Activated B cell treated with CpG ODN at 0.5 μM for 24 hours (primary cell): ENCODE data around the gene ZBTB16. TPM values are rescaled to one million over a fixed set of nuclear protein-coding genes. Genes with fewer than 3 reads are reported as not detected.

ENCODE experiments used
- ATAC-seq: fragments of 200-7000 bp; cut with Tn5 transposase; one replicate; pipeline ENCODE4 v1.10.0; 2021; ENCODE audit warnings: low read depth, mild to moderate bottlenecking, moderate library complexity
- CTCF ChIA-PET: fragments of 350-600 bp; sonication (Branson Sonifier 250); formaldehyde crosslinking; loops from one replicate; lab custom pipeline; 2021; ENCODE audit warnings: antibody characterized with exemption; lab: Charles Lee
- POLR2A ChIA-PET: fragments of 350-600 bp; sonication (Branson Sonifier 250); formaldehyde crosslinking; loops from one replicate; lab custom pipeline; 2021; ENCODE audit warnings: antibody characterized with exemption; lab: Charles Lee
- DNase-seq: peaks from one replicate; pipeline ENCODE4 v3.0.0; 2022
- H3K27ac Mint-ChIP-seq: one replicate; pipeline ENCODE4 v1.8.0; 2020; ENCODE audit warnings: mixed read lengths
- H3K27me3 Mint-ChIP-seq: one replicate; pipeline ENCODE4 v1.8.0; 2021; ENCODE audit warnings: mixed read lengths
- H3K36me3 Mint-ChIP-seq: one replicate; pipeline ENCODE4 v1.8.0; 2021; ENCODE audit warnings: low read depth, mixed read lengths
- H3K4me1 Mint-ChIP-seq: one replicate; pipeline ENCODE4 v1.8.0; 2021; ENCODE audit warnings: mixed read lengths
- H3K4me3 Mint-ChIP-seq: one replicate; pipeline ENCODE4 v1.8.0; 2020; ENCODE audit warnings: mild to moderate bottlenecking, mixed read lengths
- H3K9me3 Mint-ChIP-seq: one replicate; pipeline ENCODE4 v1.8.0; 2020; ENCODE audit warnings: mixed read lengths
- intact Hi-C: fragments of 100-400 bp; cut with micrococcal nuclease; formaldehyde crosslinking; loops from one replicate; pipeline ENCODE4 v1.15.1; 2024
- total RNA-seq: library from RNA; stranded (reverse); gene quantifications from 2 replicates; pipeline ENCODE4 v1.2.3, GENCODE V29; 2022
- TF ChIP-seq, protein P1 (sequence below): fragments of 200-600 bp; IDR thresholded peaks from one replicate; pipeline ENCODE4 v1.8.0; 2022; ENCODE audit warnings: antibody characterized with exemption, mild to moderate bottlenecking

Gene ZBTB16
- total RNA-seq, 1 donor from 2014 or later, result 2.5 TPM

DNA sequence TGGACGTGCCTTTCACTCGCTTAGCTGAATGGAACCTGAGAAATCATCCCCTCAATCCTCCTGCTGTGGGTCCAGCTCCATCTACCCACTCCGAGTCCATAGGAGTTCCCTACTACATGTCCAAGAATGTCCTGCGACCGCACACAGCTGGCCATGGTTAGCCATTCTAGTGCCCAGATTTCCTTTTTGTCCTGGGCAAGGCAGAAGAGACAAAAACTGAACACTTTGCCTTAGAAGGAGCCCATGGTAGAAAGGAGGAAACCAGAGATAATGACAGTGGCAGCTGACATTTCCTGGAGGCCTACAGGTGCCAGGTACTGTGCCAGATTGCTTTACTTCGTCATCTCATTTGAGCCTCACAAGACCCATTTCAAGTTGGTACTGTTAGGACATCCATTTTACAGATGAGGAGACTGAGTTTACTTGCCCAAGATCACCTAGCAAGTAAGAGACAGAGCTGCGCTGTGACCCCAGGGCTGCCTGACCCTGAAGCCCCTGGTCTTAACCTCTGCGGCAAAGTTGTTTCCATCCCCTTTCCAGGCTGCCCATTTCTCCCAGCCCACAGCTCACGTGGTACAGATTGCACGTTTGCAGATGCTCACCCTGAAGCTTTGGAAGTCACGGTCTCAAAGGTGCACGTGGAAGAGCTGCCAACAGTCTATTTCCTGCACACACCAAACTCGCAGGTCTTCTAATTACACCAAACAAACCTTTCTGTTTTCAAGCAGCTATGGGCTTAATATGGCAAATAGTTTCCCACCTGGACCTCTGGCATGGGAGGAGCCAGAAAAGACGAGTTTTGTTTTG lies 112.7 kb downstream of the ZBTB16 start:
- TF ChIP-seq, protein P1, sequence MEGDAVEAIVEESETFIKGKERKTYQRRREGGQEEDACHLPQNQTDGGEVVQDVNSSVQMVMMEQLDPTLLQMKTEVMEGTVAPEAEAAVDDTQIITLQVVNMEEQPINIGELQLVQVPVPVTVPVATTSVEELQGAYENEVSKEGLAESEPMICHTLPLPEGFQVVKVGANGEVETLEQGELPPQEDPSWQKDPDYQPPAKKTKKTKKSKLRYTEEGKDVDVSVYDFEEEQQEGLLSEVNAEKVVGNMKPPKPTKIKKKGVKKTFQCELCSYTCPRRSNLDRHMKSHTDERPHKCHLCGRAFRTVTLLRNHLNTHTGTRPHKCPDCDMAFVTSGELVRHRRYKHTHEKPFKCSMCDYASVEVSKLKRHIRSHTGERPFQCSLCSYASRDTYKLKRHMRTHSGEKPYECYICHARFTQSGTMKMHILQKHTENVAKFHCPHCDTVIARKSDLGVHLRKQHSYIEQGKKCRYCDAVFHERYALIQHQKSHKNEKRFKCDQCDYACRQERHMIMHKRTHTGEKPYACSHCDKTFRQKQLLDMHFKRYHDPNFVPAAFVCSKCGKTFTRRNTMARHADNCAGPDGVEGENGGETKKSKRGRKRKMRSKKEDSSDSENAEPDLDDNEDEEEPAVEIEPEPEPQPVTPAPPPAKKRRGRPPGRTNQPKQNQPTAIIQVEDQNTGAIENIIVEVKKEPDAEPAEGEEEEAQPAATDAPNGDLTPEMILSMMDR, result no peak
- intact Hi-C loops, result no loop called here
- DNase-seq (no peak), ATAC-seq (no peak)
- POLR2A ChIA-PET, result interaction anchor here (0.7 to 1.6 kb wide), 2 partner anchors 11 to 15 kb away, joined by 3 to 4 read pairs; no protein-coding TSS in a partner anchor
- H3K9me3 Mint-ChIP-seq, result no peaks in the 10 kb centered on the region
- CTCF ChIA-PET, result interaction anchor here (0.8 kb wide), 1 partner anchor 88 kb away, joined by 3 read pairs; no protein-coding TSS in a partner anchor
- no peaks in the 10 kb centered on the region for H3K36me3 Mint-ChIP-seq
- no peaks in the 10 kb centered on the region for H3K27me3 Mint-ChIP-seq
- peak overlapping the region; percentile 53 for H3K27ac Mint-ChIP-seq
- H3K4me3 Mint-ChIP-seq, result no peak overlapping the region
- peaks cover 64% of the 10 kb centered on the region for H3K4me1 Mint-ChIP-seq

DNA sequence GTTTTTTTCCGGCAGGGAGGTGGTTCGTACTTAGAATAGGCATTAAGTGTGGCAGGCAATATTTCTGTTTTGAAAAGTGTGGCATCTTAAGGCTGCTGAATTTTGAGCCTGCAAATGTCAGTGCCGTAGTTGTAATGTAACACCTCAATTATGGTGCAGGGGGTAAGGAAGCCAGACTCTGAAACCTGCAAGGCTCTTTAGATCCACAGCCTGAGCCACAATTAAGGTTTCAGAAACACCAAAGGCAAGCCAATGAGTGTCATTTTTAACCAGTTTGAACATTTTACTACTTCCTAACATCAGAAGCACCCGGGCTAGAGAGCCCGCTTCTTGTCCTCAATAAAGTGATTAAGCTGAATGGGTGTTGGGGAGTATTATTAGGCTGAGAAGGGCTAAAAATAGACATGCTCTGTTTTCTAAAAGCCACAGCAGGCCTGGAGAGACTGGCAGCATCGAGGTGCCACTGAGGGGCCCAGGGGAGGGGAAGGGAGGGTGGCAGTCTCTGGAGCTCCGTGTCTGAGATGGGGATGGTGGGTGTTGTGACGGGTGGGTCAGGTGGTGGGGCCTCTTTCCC lies 113.4 kb downstream of the ZBTB16 start:
- no peak overlapping the region for H3K4me3 Mint-ChIP-seq

DNA sequence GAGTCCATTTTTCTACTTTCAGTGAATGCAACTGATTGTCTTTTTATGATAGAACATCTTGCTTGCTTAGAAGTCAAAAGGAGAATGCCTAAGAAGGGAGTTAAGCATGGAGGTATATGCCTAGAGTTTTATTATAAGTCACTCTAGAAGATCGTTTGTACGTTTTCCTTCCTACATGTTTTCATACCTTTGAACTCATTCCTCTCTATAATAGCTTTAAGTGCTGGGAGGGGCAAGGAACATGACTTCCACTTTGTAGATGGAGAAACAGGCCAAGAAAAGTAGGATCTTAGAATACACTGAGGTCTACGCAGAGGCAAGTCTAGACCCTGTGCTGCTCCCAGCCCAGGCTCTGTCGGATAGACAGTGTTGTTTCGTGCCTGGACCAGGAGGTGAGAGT lies 114.3 kb downstream of the ZBTB16 start:
- ATAC-seq (no peak), DNase-seq (no peak)
- H3K27ac Mint-ChIP-seq, result no peak overlapping the region
- no peak overlapping the region for H3K4me3 Mint-ChIP-seq
- POLR2A ChIA-PET, result no interaction called here
- intact Hi-C loops, result no loop called here
- peaks cover 57% of the 10 kb centered on the region for H3K4me1 Mint-ChIP-seq
- H3K9me3 Mint-ChIP-seq, result no peaks in the 10 kb centered on the region
- CTCF ChIA-PET, result no interaction called here
- TF ChIP-seq, protein P1, result no peak
- H3K36me3 Mint-ChIP-seq, result no peaks in the 10 kb centered on the region
- no peaks in the 10 kb centered on the region for H3K27me3 Mint-ChIP-seq

More for the DNA sequence above, 113.4 kb downstream of the ZBTB16 start:
- Mint-ChIP-seq H3K4me1 (peaks cover 59% of the 10 kb centered on the region), H3K27ac (no peak overlapping the region), H3K9me3 (no peaks in the 10 kb centered on the region), H3K36me3 (no peaks in the 10 kb centered on the region), H3K27me3 (no peaks in the 10 kb centered on the region)
- DNase-seq (no peak), ATAC-seq (no peak)
- TF ChIP-seq, protein P1, result no peak
- intact Hi-C loops, result no loop called here
- ChIA-PET CTCF (interaction anchor here (0.8 kb wide), 1 partner anchor 87 kb away, joined by 3 read pairs; no protein-coding TSS in a partner anchor), POLR2A (interaction anchor here (0.7 kb wide), 1 partner anchor 12 kb away, joined by 3 read pairs; no protein-coding TSS in a partner anchor)

DNA sequence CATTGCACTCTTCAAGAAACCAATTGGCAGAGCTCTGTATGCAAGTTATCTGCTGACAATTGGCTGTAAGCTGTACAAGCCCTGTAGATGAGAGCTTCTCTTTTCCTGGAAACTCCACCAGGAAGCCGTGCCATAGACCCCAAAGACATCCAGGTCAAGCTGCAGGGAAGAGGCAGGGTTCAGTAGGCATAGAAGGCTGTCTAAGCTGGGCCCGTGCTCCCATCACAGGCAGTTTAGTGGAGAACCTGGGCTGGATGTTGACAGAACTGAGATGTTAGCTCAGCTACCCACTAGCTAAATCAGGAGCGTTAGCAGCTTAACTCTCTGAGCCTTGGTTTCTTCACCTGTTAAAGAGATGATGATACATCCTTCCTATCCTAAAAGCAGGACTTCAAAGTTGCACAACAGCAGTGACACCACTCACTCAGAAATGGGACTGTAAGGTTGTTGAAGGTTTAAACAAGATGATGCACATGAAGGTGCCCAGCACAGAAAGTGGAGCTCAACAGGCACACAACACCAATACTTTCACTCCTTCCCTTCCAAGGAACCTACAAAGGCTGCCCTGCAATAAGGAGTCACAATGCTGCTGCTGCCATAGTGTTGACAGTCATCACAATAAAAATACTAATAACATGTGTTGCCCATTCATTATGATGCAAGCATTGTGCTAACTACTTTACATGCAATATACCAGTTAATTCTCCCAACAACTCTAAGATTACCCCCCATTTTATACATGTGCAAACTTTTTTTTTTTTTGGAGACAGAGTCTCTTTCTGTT lies 115.4 kb downstream of the ZBTB16 start:
- Mint-ChIP-seq H3K9me3 (no peaks in the 10 kb centered on the region), H3K4me1 (peaks cover 58% of the 10 kb centered on the region), H3K4me3 (no peak overlapping the region), H3K36me3 (no peaks in the 10 kb centered on the region), H3K27me3 (no peaks in the 10 kb centered on the region), H3K27ac (no peak overlapping the region)
- intact Hi-C loops, result no loop called here
- TF ChIP-seq, protein P1, result no peak
- no peak for ATAC-seq
- CTCF ChIA-PET, result interaction anchor here (1.4 kb wide), 1 partner anchor 12 kb away, joined by 3 read pairs; no protein-coding TSS in a partner anchor
- POLR2A ChIA-PET, result no interaction called here
- DNase-seq, result no peak
